ENCODE results near the gene GLI1.

- no peak for TF ChIP-seq CTCF (IDR thresholded peaks at IDR 0.05)
- no peak for TF ChIP-seq POLR2A (IDR thresholded peaks at IDR 0.05)
Measured at GRCh38 chr12:57464569-57464968, 5.0 kb downstream of the GLI1 start.

Measured in esophagus squamous epithelium (tissue), 4 donors.